HG02642 (cell line): ENCODE results near the gene EIF2S3.
"Not testable (repeated sequence)": the region's sequence is repeated elsewhere in the genome, so short reads cannot be mapped to it uniquely, and the experiment has no call there.

Source experiments
- ATAC-seq: cut with Tn5 transposase; IDR thresholded peaks from one replicate; pipeline ENCODE4 v1.9.1; 2021; ENCODE audit warnings: mild to moderate bottlenecking; ENCODE audit not compliant: unreplicated experiment, poor library complexity

The EIF2S3 gene

DNA sequence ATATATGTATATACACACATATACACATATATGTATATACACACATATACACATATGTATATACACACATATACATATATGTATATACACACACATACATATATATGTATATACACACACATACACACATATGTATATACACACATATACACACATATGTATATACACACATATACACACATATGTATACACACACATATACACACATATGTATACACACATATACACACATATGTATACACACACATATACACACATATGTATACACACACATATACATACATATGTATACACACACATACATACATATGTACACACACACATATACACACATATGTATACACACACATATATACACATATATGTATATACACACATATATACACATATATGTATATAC, 8.7 kb upstream of the EIF2S3 start:
- not testable (repeated sequence) for ATAC-seq

DNA sequence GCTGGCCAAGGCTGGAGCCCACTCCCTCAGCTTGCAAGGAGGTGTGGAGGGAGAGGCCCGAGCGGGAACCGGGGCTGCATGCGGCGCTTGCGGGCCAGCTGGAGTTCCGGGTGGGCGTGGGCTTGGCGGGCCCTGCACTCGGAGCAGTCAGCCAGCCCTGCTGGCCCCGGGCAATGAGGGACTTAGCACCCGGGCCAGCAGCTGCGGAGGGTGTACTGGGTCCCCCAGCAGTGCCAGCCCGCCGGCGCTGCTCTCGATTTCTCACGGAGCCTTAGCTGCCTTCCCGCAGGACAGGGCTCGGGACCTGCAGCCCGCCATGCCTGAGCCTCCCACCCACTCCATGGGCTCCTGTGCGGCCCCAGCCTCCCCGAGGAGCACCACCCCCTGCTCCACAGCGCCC, 5.1 kb upstream of the EIF2S3 start:
- not testable (repeated sequence) for ATAC-seq

DNA sequence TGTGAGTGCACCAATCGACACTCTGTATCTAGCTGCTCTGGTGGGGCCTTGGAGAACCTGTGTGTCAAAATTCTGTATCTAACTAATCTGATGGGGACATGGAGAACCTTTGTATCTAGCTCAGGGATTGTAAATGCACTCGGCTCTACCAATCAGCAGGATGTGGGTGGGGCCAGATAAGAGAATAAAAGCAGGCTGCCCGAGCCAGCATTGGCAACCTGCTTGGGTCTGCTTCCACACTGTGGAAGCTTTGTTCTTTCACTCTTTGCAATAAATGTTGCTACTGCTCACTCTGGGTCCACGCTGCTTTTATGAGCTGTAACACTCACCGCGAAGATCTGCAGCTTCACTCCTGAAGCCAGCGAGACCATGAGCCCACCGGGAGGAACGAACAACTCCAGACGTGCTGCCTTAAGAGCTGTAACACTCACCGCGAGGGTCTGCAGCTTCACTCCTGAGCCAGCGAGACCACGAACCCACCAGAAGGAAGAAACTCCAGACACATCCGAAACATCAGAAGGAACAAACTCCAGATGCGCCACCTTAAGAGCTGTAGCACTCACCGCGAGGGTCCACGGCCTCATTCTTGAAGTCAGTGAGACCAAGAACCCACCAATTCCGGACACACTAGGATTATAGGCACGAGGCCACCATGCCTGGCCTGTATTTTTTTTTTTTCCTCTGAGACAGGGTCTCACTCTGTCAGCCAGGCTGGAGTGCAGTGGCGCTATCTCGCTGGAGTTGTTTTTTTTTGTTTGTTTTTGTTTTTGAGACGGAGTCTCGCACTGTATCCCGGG, 4.0 kb upstream of the EIF2S3 start:
- not testable (repeated sequence) for ATAC-seq

DNA sequence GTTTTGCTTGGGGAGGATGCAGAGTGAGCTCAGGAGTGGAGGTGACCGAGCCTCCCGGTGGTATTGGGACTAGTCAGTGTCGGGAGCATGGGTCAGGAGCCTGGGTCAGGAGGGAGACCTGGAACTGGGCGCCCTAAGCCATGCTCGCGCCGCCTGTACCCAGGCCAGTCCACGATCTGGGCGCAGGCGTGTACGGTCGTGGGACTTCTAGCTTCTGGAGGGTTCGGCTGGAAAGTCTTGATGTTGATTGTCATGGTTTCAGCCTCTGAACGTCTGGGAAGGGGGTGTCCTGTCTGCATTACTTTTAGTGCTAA, 244 bp downstream of the EIF2S3 start:
- ATAC-seq, result peak; percentile 16

DNA sequence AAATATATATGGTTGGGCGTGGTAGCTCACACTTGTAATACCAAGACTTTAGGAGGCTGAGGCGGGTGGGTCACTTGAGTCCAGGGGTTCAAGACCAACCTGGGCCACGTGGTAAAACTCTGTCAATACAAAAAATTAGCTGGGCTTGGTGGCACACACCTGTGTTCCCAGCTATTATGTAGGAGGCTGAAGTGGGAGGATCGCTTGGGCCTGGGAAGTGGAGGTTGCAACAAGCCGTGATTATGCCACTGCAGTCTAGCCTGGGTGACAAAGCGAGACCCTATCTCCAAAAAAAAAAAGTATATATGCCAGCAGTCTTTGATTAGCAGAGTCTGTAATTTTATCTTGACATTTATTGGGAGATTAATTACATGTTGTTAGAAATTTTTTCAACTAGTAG, 8.7 kb downstream of the EIF2S3 start:
- ATAC-seq, result no peak

DNA sequence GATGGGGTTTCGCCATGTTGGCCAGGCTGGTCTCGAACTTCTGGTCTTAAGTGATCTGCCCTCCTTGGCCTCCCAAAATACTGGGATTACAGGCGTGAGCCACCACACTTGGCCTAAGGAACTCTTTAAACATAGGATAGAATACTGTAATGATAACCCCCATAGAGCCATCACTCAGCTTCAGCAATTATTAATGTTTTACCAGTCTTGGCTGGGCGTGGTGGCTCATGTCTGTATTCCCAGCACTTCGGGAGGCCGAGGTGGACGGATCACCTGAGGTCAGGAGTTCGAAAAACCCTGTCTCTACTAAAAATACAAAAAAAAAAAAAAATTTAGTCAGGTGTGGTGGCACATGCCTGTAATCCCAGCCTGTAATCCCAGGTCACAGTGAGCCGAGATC, 15.1 kb downstream of the EIF2S3 start:
- ATAC-seq, result no peak

DNA sequence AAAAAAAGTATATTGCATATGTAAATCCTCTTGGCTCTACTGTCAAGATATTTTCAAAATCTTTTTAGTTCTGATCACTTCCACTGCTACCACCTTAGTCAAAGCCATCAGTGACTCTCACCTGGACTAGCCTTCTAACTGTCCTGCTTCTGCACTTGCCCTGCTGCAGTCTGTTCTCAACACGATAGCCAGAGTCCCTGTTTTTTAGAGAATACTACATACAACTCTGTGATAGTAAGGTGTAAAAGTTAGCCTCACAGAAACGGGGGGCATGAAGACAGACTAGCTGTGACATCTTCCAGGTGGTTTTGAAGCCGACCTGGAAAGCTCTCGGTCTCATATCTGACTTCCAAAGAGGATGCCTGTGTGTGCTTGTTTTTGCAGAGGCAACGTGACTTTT, 24.7 kb downstream of the EIF2S3 start:
- ATAC-seq, result no peak

DNA sequence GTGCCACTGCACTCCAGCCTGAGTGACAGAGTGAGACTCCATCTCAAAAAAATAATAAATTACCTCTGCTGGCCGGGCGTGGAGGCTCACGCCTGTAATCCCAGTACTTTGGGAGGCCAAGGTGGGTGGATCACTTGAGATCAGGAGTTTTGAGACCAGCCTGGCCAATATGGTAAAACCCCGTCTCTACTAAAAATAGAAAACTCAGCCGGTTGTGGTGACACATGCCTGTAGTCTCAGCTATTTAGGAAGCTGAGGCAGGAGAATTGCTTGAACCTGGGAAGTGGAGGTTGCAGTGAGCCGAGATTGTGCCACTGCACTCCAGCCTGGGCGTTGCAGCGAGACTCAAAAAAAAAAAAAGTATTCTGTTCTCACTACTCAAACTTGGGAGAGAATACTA, 25.5 kb downstream of the EIF2S3 start:
- ATAC-seq, result peak; percentile 19

DNA sequence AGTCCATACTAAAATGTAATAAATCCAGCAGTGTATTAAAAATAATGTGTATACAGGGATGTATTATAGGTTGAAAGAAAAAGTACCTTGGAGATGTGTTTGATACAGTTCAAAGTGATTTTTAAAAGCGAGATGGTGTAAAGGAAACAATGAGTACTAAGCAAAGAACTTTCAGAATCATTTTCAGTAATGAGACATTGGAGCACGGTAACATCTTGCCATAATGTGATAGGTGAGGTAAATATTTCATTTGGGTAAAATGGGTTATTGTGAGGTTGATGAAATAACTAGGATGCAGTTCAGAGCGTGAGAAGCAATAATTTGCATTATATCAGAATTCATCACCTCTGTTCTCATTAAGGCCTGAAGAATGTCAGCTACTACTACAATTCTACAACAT, 25.9 kb downstream of the EIF2S3 start:
- ATAC-seq, result peak; percentile 45

DNA sequence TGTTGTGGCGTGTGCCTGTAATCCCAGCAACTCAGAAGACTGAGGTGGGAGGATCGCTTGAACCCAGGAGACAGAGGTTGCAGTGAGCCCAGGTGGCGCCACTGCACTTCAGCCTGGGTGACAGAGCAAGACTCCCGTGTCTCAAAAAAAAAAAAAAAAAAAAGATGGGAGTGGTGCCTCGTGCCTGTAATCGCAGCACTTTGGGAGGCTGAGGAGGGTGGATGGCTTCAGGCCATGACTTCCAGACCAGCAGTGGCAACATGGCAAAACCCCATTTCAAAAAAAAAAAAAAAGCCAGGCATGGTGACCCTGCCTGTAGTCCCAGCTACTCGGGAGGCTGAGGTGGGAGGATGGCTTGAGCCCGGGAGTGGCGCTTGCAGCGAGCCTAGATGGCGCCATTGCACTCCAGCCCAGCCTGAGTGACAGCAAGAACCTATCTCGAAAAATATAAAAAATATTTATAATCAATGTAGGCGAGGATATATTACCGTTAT, 27.0 kb downstream of the EIF2S3 start:
- peak; percentile 47 for ATAC-seq

DNA sequence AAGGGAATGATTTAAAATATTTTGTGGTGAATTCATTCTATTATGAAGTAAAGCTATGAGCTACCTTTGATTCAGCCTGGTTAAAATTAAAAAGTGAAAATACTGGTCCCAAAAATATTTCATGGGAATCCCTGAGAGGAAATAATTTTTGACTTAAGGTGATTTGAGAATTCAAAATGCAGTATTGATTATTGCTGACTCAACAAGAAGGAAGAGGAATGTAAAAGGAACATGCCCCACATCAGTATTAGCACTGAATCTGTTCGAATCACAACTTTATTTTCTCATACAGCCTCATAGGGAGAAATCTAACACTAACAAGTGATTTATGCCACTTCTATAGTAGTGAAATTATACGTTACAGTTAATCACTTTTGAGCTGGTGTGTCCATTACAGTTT, 27.7 kb downstream of the EIF2S3 start:
- ATAC-seq, result no peak

DNA sequence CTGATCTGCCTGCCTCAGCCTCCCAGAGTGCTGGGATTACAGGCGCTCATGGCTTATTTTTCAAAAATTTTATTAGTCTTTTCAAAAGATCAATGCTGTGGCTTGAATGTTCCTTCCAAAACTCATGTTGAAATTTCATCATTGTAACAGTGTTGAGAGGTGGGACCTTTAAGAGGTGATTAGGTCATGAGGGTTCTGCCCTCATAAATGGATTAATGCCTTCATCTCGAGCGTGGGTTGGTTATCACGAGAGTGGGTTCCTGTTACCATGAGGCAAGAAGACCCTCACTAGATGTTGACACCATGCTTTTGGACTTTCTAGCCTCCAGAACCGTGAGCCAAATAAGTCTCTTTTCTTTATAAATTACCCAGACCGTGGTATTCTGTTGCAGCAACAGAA, 30.3 kb downstream of the EIF2S3 start:
- no peak for ATAC-seq

DNA sequence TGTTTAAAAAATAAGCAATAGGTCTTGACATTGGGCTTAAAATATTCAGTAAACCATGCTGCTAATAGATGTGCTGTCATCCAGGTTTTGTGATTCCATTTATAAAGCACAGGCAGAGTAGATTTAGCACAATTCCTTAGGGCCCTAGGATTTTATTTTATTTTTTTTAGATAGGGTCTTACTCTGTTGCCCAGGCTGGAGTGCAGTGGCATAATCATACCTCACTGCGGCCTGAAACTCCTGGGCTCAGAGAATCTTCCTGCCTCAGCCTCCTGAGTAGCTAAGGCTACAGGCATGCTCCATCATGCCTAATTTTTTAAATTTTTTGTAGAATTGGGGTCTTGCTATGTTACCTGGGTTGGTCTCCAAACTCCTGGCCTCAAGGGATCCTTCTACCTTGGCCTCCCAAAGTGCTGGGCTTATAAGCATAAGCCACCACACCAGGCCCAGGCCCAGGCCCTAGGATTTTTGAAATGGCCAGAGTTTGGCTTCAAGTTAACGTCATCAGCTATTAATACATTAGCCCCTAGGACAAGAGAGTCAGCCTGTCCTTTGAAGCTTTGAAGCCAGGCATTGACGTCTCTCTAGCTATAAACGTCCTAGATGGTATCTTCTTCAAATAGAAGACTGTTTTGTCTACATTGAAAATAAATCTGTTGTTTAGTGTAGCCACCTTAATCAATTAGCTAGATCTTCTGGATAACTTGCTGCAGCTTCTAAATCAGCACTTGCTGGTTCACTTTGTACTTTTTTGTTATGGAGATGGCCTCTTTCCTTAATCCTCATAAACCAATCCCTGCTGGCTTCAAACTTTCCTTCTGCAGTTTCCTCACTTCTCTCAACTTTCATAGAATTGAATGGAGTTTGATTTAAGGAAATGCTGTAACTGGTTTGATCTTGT, 35.8 kb downstream of the EIF2S3 start:
- ATAC-seq, result no peak

DNA sequence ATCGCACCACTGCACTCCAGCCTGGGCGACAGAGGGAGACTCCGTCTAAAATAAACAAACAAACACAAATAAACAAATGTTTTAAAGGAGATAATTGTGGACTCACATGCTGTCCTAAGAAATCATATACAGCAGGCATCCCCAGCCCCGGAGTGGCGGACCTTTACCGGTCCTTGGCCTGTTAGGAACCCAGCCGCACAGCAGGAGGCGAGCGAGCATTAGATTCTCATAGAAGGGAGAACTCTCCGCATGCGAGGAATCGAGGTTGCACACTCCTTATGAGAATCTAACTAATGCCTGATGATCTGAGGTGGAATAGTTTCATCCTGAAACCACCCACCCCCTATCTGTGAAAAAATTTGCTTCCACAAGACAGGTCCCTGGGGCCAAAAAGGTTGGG, 39.0 kb downstream of the EIF2S3 start:
- no peak for ATAC-seq

DNA sequence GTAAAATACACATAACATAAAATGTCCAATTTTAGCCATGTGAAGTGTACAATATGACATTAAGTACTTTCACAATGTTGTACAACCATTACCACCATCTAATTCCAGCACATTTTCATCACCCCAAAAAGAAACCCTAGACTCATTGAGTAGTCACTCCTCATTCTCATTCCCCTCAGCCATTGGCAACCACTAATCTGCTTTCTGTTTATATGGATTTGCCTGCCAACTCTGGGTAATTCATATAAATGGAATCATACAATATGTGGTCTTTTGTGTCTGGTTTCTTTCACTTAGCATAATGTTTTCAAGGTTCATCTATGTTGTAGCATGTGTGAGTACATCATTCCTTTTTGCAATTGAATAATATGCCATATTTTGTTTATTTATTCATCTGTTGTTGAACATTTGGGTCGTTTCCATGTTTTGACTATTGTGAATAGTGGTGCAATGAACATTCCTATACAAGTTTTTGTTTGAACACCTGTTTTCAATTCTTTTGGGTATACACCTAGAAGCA, 43.0 kb downstream of the EIF2S3 start:
- no peak for ATAC-seq

DNA sequence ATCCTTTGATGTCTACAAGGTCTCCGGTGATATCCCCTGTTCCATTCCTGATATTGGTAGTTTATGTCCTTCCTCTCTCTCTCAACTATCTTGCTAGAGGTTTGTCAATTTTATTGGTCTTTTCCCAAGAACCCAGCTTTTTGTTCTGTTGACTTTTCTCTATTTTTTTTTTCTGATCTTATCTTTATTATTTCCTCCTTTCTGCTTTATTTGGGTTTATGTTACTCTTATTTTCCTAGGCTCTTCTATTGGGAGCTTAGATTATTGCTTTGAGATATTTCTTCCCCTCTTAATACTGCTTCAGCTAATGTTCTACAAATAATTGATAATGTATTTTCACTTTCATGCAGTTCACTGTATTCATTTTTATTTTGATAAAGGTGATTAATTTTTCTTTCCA, 44.2 kb downstream of the EIF2S3 start:
- no peak for ATAC-seq

DNA sequence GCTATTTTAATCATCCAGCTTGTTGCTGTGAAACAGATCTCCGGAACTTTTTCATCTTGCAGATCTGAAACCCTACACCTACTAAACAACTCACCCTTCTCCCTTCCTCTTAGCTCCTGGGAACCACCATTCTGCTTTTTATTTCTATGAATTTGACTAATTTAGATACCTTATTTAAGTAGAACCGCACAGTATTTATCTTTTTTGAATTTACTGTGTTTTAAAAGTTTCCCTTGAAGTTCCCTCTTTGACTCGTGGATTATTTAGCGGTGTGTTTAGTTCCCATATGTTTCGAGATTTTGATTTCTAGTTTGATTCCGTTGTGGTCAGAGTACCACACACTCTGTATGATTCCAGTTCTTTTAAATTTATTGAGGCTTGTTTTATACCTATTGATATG, 44.6 kb downstream of the EIF2S3 start:
- no peak for ATAC-seq

DNA sequence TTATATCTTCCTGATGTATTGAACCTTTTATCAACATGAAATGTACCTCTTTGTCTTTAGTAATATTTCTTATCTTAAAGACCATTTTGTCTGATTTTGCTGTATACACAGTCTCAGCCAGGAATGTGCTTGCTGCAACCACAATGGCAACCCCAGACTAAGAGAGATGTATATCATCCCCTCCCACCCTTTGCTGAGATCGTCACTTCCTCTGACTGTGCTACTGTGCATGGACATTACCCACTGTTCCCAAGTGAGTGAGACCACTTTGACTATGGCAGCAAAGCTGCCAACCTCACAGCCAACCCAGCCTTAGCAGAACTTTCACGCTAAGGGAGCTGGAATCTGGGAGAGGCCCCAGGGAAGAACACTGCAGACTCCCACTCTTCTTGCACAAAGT, 46.0 kb downstream of the EIF2S3 start:
- no peak for ATAC-seq

DNA sequence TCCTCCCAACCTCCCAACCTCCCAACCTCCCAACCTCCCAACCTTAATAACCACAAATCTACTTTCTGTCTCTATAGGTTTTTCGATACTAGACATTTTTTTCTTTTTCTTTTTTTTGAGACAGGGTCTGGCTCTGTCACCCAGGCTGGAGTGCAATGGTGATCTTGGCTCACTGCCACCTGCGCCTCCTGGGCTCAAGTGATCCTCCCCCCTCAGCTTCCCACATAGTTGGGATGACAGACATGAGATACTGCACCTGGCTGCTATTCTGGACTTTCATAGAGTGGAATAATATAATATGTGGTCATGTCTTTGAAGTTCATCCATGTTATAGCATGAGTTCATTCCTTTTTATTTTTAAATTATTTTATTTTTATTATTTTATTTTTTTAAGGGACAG, 55.3 kb downstream of the EIF2S3 start:
- ATAC-seq, result no peak

DNA sequence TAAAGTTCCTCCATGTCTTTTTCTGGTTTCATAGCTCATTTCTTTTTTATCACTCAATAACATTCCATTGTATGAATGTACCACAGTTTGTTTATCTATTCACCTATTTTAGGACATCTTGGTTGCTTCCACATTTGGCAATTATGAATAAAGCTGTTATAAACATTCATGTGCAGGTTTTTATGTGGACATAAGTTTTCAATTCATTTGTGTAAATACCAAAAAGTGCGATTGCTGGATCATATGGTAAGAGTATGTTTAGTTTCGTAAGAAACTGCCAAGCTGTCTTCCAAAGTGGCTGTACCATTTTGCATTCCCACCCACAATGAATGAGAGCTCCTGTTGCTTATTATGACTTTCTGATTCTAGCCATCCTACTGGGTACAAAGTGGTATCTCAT, 58.4 kb downstream of the EIF2S3 start:
- no peak for ATAC-seq

DNA sequence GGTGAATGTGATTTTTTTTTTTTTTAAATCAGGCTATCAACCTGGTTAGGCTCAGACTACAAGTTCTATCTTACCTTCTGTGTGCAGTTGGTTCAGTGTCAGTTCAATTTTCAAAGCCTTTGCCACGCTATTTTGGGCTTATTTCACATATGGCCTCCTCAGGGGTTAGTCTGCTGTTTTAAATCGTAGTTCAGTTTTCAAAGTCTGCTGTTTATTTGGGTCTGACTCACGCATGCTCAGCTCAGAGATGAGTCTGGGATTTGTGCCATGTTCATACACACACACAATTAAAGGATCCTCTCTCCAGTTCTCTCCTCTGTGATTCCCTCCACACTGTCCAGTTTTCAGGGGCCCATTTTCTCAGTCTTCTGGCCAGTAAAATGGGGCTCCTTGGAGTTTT, 62.5 kb downstream of the EIF2S3 start:
- ATAC-seq, result no peak
